ENCODE measurements around the gene PHF5A.

PHF5A gene

DNA sequence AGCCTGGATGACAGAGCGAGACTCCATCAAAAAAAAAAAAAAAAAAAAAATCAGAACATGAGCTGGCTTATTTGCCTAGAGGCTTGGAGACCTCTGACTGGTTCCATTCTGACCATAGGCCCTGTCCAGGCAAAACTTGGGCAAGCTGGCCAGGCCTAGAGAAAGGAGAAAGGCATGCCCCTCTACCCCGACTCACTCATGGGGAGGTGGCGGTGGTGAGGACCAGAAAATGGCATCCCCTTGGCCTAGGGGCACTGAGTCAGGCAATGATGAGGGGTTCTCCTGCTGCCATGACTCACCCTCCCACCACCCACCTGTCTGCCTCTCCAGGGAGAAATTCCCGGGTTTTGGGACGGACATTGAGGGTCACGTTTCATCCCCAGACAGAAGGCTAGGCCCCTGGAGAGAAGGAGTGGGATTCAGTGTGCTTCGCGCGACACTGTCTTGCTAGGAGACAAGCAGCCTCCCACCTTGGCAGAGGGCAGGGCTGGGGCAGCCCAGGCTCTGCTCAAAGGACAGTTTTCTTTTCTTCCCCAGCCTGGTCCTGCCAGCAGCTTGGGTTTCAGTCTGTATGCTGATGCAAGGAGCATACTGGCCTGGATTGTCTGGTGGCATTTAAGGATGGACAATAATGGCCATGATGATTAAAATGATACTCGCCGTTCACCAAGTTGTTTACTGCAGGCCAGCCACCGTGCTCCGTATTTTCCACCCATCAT lies 39.1 kb downstream of the PHF5A start:
- Histone ChIP-seq H3K4me3 (ENCODE audit: low read length) (no peak overlapping the region), H3K9ac (ENCODE audit: low read length) (no peak overlapping the region), H3K27me3 (replicated peaks; ENCODE audit: control insufficient read depth, insufficient read depth, low read length) (no peaks in the 10 kb centered on the region), H3K4me1 (ENCODE audit: control insufficient read depth, insufficient read depth, low read length) (peaks cover 17% of the 10 kb centered on the region), H3K9me3 (ENCODE audit: control insufficient read depth, low read length) (no peaks in the 10 kb centered on the region), H3K36me3 (ENCODE audit: control insufficient read depth, insufficient read depth, low read length, severe bottlenecking) (peaks cover 29% of the 10 kb centered on the region)
- no peak for DNase-seq (ENCODE audit: low read depth)

- no peak overlapping the region for H3K9ac ChIP-seq (ENCODE audit: low read length)
- no peaks in the 10 kb centered on the region for H3K4me1 ChIP-seq (ENCODE audit: control insufficient read depth, insufficient read depth, low read length)
- H3K4me3 ChIP-seq (ENCODE audit: low read length), result no peak overlapping the region
- no peaks in the 10 kb centered on the region for H3K9me3 ChIP-seq (ENCODE audit: control insufficient read depth, low read length)
- no peaks in the 10 kb centered on the region for H3K27me3 ChIP-seq (replicated peaks; ENCODE audit: control insufficient read depth, insufficient read depth, low read length)
- no peak for DNase-seq (ENCODE audit: low read depth)
- H3K36me3 ChIP-seq (ENCODE audit: control insufficient read depth, insufficient read depth, low read length, severe bottlenecking), result peaks cover 16% of the 10 kb centered on the region
These were observed 42.7 kb downstream of the PHF5A start for GRCh38 chr22:41425660-41426365.

DNA sequence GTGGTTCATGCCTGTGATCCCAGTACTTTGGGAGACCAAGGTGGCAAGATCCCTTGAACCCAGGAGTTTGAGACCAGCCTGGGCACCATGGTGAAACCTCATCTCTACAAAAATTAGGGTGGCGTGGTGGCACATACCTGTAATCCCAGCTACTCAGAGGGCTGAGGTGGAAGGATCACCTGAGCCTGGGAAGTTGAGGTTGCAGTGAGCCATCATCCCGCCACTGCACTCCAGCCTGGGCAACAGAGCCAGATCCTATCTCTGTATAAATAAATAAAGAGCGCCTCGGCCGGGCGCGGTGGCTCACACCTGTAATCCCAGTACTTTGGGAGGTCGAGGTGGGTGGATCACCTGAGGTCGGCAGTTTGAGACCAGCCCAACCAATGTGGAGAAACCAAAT lies 49.8 kb downstream of the PHF5A start:
- no peak overlapping the region for H3K4me3 ChIP-seq (ENCODE audit: low read length)
- H3K9ac ChIP-seq (ENCODE audit: low read length), result peak overlapping the region; percentile 35
- peaks cover 31% of the 10 kb centered on the region for H3K4me1 ChIP-seq (ENCODE audit: control insufficient read depth, insufficient read depth, low read length)
- H3K9me3 ChIP-seq (ENCODE audit: control insufficient read depth, low read length), result no peaks in the 10 kb centered on the region
- H3K36me3 ChIP-seq (ENCODE audit: control insufficient read depth, insufficient read depth, low read length, severe bottlenecking), result peaks cover 8% of the 10 kb centered on the region
- no peak for DNase-seq (ENCODE audit: low read depth)
- H3K27me3 ChIP-seq (replicated peaks; ENCODE audit: control insufficient read depth, insufficient read depth, low read length), result no peaks in the 10 kb centered on the region

DNA sequence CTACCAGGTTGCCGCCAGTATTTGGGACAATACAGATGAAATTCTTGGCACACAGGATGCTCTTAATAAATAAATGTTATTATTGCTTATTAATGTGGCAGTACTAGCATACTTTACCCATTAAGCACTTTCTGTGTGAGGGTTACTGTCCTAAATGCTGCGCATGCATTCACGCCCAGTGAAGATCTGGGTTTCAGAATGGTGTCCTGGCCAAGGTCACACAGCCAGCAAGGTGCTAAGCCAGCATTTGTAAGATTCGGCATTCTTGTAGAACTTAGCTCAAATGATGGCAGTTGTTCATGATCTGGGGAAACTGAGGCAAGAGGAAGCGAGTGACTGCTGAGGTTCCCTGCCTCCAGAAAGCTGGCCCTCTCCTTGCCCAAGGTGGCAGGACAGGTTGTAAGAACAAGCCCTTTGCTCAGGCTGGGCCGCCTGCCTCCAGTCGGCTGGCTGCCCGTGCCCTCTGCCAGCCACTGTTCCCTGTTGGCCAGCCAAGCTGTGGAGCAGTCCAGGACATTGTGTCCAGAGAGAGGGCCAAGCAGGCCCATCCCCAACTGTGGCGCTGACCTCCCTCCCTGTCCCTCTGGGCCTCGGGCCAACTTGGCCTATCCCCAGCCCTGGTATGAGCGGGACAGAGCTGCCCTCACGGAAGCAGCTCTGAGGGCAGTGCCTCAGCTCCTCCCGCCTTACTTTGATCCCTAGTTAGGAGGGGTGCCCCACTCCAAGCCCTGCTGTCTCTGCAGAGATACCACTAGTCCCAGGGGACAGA lies 50.7 kb downstream of the PHF5A start:
- H3K9me3 ChIP-seq (ENCODE audit: control insufficient read depth, low read length), result no peaks in the 10 kb centered on the region
- no peak overlapping the region for H3K4me3 ChIP-seq (ENCODE audit: low read length)
- peaks cover 1% of the 10 kb centered on the region for H3K36me3 ChIP-seq (ENCODE audit: control insufficient read depth, insufficient read depth, low read length, severe bottlenecking)
- peak; percentile 27 for DNase-seq (ENCODE audit: low read depth)
- peaks cover 35% of the 10 kb centered on the region for H3K4me1 ChIP-seq (ENCODE audit: control insufficient read depth, insufficient read depth, low read length)
- no peaks in the 10 kb centered on the region for H3K27me3 ChIP-seq (replicated peaks; ENCODE audit: control insufficient read depth, insufficient read depth, low read length)
- H3K9ac ChIP-seq (ENCODE audit: low read length), result peak overlapping the region; percentile 35

DNA sequence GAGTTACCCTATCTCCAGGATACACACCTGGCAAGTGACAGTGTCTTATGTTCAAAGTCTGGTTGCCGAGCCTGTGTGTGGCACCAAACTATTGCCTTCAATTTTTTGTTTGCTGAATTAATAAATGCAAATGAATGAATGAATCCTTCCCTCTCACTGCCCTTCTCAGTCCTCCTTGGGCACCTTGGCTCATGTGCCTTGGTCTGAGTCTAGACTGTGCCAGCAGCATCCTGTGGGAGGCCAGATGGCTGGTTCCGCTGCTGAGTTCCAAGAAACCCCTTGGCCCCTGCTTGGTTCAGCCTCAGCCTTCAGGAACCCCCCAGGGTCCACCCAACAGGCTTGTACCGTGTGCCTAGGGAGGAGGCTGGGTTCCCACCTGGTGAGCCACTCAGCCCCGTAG lies 52.9 kb downstream of the PHF5A start:
- no peak for DNase-seq (ENCODE audit: low read depth)
- no peaks in the 10 kb centered on the region for H3K9me3 ChIP-seq (ENCODE audit: control insufficient read depth, low read length)
- H3K4me1 ChIP-seq (ENCODE audit: control insufficient read depth, insufficient read depth, low read length), result peaks cover 53% of the 10 kb centered on the region
- no peaks in the 10 kb centered on the region for H3K36me3 ChIP-seq (ENCODE audit: control insufficient read depth, insufficient read depth, low read length, severe bottlenecking)
- no peak overlapping the region for H3K4me3 ChIP-seq (ENCODE audit: low read length)
- no peak overlapping the region for H3K9ac ChIP-seq (ENCODE audit: low read length)
- no peaks in the 10 kb centered on the region for H3K27me3 ChIP-seq (replicated peaks; ENCODE audit: control insufficient read depth, insufficient read depth, low read length)

DNA sequence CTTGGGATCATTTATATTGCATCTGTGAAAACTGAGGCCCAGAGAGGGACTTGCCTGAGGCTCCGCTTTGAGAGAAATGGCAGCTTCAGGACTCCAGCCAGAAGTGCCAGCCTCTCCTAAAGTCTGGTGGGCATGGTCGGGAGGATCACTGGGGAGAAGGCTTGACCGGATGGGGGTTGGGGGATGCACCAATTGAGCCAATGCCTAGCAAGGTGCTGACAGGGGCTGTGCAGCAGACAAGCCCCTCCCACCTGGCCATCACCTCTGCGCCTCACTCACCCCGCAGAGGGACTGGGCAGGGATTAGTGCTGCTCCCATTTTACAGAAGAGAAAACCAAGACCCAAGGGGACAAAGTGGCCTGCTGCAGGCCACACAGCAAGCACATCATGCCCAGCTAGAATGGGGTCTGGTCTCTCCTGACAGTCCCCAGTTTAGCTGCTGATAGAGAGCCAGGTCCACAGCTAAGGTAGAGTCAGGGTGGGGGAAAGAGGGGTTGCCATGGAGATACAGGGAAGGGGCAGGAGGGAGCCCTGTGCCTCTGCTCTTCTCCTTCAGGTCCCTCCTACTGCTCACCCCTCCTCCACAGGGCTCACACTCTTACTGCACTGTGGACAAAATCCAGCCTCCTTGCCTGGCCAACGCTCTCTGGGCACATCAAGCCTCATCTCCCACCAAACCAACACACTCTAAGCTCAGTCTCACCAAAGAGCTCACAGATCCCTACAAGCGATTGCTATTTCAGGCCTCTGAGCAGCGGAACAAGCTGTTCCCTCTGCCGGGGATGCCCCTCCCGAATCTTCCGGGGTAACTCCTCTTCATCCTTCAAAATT lies 57.3 kb downstream of the PHF5A start:
- Histone ChIP-seq H3K9ac (ENCODE audit: low read length) (peak overlapping the region; percentile 42), H3K9me3 (ENCODE audit: control insufficient read depth, low read length) (no peaks in the 10 kb centered on the region), H3K4me3 (ENCODE audit: low read length) (no peak overlapping the region), H3K27me3 (replicated peaks; ENCODE audit: control insufficient read depth, insufficient read depth, low read length) (no peaks in the 10 kb centered on the region), H3K4me1 (ENCODE audit: control insufficient read depth, insufficient read depth, low read length) (peaks cover 45% of the 10 kb centered on the region), H3K36me3 (ENCODE audit: control insufficient read depth, insufficient read depth, low read length, severe bottlenecking) (no peaks in the 10 kb centered on the region)
- DNase-seq (ENCODE audit: low read depth), result no peak

DNA sequence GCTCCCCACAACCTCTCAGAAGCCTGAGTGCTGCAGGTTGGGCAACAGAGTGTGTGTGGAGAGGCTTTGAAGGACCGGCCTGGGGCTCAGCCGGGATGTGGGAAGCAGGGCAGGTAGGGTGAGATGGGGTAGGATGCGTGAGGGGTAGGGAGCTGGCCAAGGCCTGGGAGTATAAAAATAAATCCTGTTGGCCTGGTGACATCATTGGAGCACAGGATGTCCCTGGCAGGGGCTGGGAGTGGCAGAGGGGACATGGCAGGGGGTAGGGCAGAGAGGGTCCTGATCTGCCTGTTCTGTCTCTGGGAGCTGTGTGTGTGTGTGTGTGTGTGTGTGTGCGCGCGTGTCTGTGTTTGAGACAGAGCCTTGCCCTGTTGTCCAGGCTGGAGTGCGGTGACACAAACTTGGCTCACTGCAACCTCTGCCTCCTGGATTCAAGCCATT lies 58.2 kb downstream of the PHF5A start:
- H3K27me3 ChIP-seq (replicated peaks; ENCODE audit: control insufficient read depth, insufficient read depth, low read length), result no peaks in the 10 kb centered on the region
- no peak overlapping the region for H3K4me3 ChIP-seq (ENCODE audit: low read length)
- H3K36me3 ChIP-seq (ENCODE audit: control insufficient read depth, insufficient read depth, low read length, severe bottlenecking), result no peaks in the 10 kb centered on the region
- no peak for DNase-seq (ENCODE audit: low read depth)
- H3K9ac ChIP-seq (ENCODE audit: low read length), result no peak overlapping the region
- no peaks in the 10 kb centered on the region for H3K9me3 ChIP-seq (ENCODE audit: control insufficient read depth, low read length)
- H3K4me1 ChIP-seq (ENCODE audit: control insufficient read depth, insufficient read depth, low read length), result peaks cover 40% of the 10 kb centered on the region
